Fibroblast of skin of back (primary cell): Measurements from ENCODE around the gene ARSI.
A peak's percentile ranks its signal among the peaks of the same experiment; 100 is the strongest.
"Not testable (repeated sequence)": the region's sequence is repeated elsewhere in the genome, so short reads cannot be mapped to it uniquely, and the experiment has no call there.

ENCODE experiments used
- DNase-seq: peaks from one replicate; pipeline ENCODE4 v3.0.0-alpha.2; 2013

ARSI gene

DNA sequence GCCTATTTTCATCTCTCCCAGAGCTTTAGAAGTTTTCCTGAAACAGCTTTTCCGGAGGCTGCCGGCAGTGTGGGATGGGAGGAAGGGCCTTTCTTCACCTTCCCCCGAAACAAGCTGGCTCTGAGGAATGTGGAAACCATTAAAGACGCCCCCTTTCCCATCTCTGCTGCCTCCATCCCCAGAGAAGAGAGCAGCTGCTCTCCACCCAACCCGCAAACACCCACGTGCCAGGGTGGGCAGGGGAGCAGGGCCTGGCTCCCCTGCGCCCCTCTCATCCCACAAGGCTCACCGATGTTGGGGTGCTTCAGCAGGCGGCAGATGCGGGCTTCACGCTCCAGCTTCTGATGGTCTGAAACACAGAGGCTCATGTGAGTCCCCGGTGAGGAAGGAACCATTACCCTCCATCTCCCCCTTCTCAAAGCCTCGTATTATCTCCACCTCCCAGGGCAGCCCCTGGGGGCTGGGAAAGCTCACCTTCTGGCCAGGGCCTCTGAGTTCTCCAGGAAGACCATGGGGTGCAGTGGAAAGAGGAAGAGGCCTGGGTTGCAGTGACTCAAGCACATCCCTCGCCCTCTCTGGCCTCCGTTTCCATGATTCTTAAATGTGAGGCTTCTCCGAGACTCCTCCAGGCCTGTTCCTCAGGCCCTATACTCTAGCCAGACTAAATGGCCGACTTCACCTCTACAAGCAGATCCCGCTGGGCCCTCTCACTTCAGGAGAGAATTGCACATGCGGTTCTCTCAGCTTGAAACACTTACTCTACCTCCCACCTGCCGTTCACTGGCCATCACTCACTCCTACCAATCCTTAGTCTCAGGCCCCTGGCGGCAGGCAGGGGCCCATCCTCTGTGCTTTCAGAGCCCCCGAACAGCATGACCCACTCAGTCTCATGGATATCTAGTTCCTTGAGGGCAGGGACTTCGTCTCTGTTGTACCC is 37.8 kb downstream of the ARSI start:
- DNase-seq, result no peak

DNA sequence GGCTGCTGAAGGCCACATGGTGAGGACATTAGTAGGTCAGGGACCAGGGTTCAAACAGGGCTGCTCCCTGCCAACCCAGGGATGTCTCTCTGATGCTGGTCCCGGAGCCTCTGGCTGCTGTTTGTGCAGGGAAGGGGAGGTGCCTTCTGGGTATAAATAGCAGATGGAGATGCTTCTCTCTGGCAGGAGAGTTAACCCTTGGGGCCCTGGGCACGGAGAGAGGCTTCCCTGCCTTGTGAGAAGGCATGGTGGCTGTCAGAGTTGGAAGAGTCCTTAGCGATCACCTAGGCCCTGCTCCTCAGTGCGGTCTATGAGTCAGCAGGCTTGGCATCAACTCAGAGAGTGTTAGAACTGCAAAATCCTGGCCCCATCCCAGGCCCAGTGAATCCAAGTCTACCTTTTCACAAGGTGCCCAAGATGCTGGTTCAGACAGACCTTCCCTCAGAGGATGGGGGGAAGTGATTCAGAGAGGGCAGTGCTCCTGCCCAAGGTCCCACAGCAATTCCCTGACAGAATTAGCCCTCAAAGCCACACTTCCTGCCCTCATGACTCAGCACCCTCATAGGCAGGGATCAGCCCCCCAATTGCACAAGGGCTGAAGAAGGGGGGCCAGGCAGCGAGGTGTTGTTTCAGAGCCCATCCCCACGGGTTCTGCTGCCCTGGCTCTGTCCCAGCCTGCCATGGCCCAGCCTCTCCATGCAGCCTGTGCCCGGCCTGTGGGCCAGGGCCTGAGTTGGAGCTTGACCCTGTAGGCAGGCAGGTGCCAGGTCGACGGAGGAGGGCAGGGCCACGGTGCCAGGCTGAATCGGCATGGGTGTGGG is 38.7 kb downstream of the ARSI start:
- peak; percentile 86 for DNase-seq

GRCh38 chr5:150263375-150263775 is 39.3 kb downstream of the ARSI start:
- DNase-seq, result no peak

GRCh38 chr5:150262502-150262901 is 40.2 kb downstream of the ARSI start:
- DNase-seq, result no peak

DNA sequence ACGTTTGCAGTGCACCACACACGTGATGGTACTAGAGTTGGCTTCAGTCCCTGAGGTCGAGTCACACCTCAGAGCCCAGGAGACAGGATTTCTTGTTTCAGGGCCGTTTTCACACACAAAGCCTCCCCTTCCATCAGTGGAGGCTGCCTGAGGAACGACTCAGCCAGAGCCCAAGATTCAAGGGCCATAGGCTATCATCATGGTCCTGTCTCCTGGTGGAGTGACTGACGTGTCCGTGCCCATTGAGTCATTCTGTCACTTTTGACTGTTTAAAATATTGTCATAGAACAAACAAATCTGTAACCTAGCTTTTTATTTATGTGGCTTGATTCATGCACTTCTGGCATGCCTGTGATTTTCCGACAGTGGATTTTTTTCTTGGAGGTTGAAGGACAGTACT is 41.5 kb downstream of the ARSI start:
- DNase-seq, result peak; percentile 79

GRCh38 chr5:150258130-150258529 is 44.6 kb downstream of the ARSI start:
- DNase-seq, result peak; percentile 56

DNA sequence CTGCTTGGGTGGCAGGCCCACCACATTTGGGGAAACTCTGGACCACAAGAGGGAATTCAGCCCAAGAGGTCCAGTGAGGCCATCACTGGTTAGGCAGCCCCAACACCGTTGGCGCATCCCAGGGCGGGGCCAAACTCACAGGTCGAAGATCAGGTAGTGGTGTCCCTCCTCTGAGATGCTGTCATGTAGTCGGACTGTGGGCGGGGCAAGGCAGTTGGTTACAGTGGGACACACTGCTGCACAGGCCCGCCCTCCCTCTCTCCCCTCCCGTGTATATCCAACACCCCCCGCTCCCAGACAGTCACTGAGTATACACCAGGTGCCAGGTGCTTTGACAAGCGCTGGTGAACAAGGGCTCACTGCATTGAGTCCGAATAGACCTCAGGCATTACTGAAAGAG is 45.3 kb downstream of the ARSI start:
- DNase-seq, result no peak

DNA sequence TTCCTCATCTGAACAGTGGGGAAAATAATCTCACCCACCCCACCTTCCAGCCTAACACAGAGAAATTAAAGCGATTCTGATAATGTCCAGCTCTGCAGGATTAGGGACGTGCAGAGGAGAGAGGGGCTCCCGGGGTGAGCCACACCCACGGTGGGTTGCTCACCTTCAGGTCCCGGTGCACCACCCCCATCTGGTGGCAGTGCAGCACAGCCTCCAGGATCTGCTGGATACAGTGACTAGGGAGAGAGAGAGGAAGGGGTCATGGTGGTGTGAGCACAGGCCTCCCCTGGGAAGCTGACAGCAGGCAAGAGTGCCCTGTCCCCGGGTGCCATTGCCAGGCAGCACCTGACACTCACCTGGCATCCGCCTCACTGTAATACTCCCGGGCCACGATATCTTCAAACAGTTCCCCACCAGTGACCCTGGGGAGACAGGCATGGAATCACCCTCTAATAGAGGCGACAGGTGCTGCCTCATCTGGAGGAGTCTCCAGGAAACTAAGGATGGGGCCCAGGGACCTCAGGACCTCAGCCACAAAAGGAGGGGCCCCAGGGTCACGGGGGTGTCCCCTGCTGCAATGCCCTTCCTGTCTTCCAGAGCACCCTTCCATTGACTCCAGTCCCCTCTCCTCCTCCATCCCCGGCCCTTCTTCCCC is 46.2 kb downstream of the ARSI start:
- DNase-seq, result no peak

DNA sequence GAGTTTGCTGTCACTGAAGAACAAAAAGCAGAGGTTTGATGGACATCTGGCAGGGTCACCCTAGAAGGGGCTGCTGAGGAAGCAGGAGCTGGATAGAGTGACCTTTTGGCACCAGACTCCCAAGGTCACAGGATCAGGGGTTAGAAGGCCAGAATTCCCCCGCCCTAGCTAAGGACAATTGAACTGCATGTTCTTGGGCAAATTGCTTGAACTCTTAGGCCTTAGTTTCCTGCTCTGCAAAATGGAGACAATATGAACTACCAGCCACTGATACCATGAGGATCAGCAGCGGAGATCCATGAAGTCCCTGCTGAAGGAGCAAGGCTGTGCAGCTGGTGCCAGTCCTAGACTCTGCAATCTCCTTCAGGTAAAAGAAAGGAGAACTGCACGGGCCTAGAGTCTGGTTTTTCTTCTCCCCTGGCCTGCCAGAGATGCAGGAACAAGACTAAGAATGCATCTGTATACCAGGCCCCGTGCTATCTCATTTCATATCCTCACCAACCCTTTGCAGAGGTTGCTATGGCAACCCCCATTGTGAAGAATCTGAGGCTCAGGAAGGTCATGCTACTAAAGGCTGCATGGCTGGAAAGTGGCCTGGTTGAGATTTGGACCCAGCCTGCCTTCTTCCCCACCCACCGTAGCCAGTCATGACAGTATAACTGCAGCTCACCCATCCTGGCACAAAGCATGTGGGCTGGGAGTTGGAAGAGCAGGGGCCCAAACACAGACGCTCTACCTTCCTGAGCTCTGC is 46.9 kb downstream of the ARSI start:
- DNase-seq, result no peak

GRCh38 chr5:150254774-150255173 is 47.9 kb downstream of the ARSI start:
- DNase-seq, result no peak

- DNase-seq, result no peak
Observed at GRCh38 chr5:150254363-150254762, 48.3 kb downstream of the ARSI start.

DNA sequence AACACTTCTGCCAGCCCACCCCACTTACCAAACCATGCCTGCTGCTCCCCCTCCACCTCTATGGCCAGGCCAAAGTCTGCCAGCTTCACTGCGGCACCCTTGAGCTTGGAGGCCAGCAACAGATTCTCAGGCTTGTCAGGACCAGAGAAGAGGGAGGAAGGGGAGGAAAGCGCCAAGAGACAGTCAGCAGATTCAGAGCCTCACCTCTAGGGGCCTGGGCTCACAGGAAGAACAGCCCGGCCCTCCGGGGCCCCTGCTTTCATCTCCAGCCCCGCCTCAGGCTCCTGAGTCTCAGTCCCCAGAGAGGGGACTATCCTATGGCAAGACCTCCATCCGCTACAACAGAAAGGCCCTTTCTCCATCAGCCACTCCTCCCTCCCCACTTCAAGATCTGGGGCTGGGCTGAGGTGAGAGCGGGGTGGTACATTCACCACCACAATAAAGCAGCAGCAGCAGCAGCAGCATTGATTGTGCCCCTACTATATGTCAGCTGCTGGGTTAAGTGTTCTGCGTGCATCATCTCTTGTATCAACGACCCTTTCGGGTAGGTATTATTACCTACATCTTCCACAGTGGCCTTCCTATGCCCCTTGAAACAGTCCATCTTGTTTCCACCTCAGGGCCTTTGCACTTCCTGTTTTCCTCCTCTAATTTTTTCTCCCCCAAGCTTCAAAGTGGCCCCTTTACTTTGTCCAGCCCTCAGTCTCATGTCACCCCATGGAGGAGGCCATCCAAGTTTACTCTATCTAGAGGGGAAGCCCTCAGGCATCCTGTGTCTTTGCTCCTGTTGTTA is 49.1 kb downstream of the ARSI start:
- DNase-seq, result no peak

DNA sequence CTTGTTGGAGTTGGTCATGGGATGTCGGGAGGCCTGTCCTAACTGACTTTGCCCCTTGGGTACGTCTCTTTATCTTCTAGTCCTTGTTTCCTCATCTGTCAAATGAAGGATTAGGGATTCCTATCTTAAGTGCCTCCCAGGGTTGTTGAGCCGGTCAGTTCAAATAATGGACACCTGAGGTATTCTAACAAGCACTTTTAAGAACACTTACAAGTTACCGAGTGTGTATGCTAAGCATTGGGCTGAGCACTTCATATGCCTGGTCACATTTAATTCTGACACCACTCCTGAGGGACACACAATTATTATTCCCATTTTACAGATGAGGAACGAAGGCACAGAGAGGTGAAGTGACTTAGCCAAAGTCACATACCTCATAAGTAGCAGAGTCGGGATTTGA is 50.2 kb downstream of the ARSI start:
- DNase-seq, result no peak

DNA sequence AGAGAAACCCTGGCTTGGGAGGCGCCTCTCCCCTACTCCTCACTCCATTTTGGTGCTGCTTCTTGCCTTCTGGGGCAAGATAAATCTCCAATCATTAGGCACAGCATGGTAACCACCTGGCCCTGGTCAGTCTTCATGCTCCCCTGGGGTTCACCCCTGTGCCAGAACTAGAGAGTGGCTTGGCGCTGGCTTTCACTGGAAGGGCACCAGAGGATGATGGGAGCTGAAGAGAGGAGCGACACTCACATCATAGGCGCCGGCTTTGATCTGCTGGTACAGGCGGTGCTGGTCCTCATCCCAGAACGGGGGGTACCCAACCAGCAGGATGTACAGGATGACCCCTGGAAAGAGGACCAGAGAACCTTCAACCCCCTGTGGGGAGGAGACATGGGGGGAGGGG is 51.2 kb downstream of the ARSI start:
- no peak for DNase-seq

DNA sequence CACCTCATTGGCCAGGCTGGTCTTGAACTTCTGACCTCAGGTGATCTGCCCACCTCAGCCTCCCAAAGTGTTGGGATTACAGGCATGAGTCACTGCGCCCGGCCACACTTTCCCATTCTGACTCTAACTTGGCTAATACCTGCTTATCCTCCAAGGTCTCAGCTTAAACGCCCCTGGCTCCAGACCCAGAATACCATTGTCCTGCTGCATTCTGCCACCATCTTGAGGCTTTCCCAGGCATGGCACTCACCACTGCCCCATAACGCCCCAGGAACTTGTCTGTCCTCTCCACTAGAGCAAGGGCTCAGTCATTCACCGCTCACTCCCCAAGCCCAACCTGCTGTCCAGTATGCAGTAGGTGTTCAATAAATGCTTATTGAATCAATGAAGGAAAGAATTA is 53.0 kb downstream of the ARSI start:
- no peak for DNase-seq

- DNase-seq, result no peak
Observed at GRCh38 chr5:150248946-150249345, 53.8 kb downstream of the ARSI start.

- not testable (repeated sequence) for DNase-seq
Observed at GRCh38 chr5:150248493-150248892, 54.2 kb downstream of the ARSI start.

DNA sequence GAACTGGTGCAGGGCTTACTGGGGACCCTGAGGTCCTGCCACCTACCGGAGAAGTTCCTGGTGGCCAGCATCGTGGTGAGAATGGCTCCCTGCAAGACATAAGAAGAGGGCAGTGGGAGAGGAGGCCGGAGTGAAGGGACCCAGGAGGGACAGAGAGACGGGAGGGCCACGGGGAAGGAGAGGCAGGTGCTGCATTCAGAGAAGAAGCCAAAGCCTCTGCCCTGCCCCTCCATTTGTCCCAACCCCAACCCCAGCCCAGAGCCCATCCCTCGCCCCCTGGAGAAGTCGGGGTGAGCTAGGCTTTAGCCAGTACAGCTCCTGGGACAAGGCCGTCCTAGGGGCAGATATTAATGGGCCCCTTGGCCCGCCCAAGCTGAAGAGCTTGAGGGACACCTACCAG is 55.0 kb downstream of the ARSI start:
- no peak for DNase-seq

GRCh38 chr5:150246835-150247234 is 55.9 kb downstream of the ARSI start:
- DNase-seq, result no peak

GRCh38 chr5:150246429-150246828 is 56.3 kb downstream of the ARSI start:
- DNase-seq, result no peak
